GM10248 (cell line): ENCODE results near the gene PPM1F.

Source experiments
- CTCF ChIA-PET: fragments of 300-600 bp; sonication (Branson Sonifier 250); formaldehyde crosslinking; extraction: SDS; loops from one replicate; lab custom pipeline; 2021; ENCODE audit warnings: antibody characterized with exemption; lab: Yijun Ruan, JAX
- POLR2A ChIA-PET: fragments of 350-650 bp; sonication (Branson Sonifier 250); formaldehyde crosslinking; extraction: SDS; loops from one replicate; lab custom pipeline; 2020; ENCODE audit warnings: antibody characterized with exemption; lab: Yijun Ruan, JAX
- DNase-seq: peaks from one replicate; pipeline ENCODE4 v3.0.0; 2012; ENCODE audit errors: extremely low spot score
- CTCF ChIP-seq: IDR thresholded peaks from 2 replicates; pipeline ENCODE4 v1.5.1; 2012; ENCODE audit warnings: mild to moderate bottlenecking, low read depth; ENCODE audit errors: extremely low read depth, missing control alignments, control extremely low read depth

The PPM1F gene

DNA sequence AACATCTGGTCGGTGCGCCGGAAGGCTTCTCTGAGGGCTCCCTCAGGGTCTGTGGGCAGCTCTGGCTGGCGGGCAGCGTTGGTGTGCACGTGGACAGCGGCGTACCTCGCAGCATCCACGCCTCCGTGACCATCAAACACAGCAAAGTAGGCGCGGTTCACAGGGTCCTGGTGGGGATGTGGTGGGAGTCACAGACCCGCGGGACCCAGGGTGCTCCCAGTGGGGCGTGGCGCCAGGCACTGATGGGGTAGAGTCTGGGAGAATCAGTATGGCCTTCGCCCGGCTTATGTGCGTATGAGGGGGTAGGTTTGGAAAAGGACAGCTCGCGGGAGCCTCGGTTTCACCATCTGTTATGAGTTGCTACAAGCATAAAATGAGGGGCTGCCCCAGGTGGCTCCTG is 19.2 kb downstream of the PPM1F start:
- ChIA-PET CTCF (interaction anchor here (0.8 kb wide), 1 partner anchor 19 kb away, joined by 3 read pairs; the partner anchor contains the start of gene PPM1F), POLR2A (no interaction called here)
- DNase-seq = no peak
- TF ChIP-seq CTCF = no peak

DNA sequence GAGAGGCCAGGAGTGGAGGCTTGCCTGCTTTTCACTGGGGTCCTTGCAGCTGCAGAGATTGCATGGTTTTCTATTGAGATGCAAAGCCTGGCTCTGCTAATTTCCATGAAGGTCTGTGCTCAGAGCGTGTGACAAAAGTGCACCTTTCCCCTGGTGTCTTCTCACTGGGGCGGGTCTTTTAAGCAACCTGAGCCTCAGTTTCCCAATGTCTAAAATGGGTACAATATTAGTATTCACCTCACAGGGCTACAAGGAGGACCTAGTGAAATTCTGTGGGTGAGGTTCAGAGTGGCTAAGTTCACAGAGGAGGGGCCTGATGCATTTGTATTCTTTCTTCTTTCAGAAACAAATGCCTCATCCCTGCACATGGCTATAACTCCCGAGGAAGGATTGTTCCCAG is 20.3 kb downstream of the PPM1F start:
- CTCF ChIA-PET = interaction anchor here (1.1 to 1.6 kb wide), 2 partner anchors 9 to 20 kb away, joined by 4 read pairs; partner anchors contain the start of gene PPM1F
- no peak for TF ChIP-seq CTCF
- POLR2A ChIA-PET = no interaction called here
- DNase-seq = no peak

GRCh38 chr22:21931056-21931455 is 21.6 kb downstream of the PPM1F start:
- TF ChIP-seq CTCF = no peak
- POLR2A ChIA-PET = no interaction called here
- no peak for DNase-seq
- CTCF ChIA-PET = no interaction called here

DNA sequence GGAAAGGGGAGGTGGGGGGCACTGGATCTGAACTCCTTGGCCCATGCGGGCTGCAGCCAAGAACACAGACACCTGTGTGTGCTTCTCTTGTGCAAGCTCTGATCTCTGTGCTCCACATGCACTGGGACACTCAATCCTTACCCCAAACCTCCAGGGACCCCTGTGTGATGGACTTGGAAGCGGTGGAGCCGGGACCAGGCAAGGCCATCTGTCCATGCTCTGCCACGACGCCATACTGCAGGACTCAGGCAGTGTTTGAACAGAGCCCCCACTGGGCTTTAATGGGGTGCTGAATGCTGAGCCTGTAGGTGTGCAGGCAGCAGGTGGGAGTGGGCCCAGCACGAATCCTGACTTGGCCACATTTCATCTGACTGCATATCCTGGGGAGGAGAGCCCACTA is 23.4 kb downstream of the PPM1F start:
- POLR2A ChIA-PET = no interaction called here
- no peak for TF ChIP-seq CTCF
- no peak for DNase-seq
- CTCF ChIA-PET = interaction anchor here (9.8 kb wide), 1 partner anchor 8 kb away, joined by 52 read pairs; no protein-coding TSS in a partner anchor

GRCh38 chr22:21928048-21928447 is 24.6 kb downstream of the PPM1F start:
- no peak for TF ChIP-seq CTCF
- ChIA-PET POLR2A (no interaction called here), CTCF (interaction anchor here (1.5 to 9.8 kb wide), 2 partner anchors 9 to 11 kb away, joined by 4 to 52 read pairs; no protein-coding TSS in a partner anchor)
- DNase-seq = no peak

DNA sequence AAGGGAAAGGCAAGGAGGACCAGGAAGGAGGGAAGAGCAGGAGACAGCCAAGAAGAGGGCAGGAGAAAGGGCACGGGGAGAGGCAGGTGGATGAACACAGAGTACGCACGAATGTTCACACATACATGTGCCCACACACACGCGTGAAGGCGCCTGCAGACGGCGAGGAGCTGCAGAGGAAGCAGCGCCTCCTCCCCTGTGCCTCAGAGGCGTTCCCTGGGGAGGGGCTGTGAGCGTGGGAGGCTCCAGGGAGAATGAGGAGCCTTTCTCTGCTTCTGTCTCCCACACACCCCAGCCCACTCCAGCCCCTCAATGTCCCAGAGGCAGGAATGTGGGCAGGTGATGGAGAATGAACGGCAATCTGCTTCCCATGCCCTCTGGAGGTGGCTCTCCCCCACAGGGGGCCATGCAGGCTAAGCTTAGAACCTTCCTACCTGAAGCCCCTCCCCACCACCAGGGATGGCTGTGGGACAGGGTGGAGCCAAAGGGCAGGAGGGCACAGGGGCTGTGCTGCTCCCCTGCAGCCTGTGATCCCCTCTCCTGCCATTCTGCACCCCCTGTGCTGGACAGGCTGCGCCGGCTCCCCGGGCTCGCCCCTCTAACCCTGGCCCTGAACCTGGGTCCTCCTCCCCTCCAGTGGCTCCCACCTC is 25.3 kb downstream of the PPM1F start:
- DNase-seq = no peak
- no peak for TF ChIP-seq CTCF
- POLR2A ChIA-PET = no interaction called here
- CTCF ChIA-PET = interaction anchor here (1.5 to 9.8 kb wide), 2 partner anchors 10 to 11 kb away, joined by 4 to 52 read pairs; no protein-coding TSS in a partner anchor
